HFF-Myc (cell line): Measurements from ENCODE around the gene MPDZ.

Source experiments
- DNase-seq: peaks from one replicate; pipeline ENCODE4 v3.0.0-alpha.2; 2011; ENCODE audit warnings: low read depth; ENCODE audit errors: extremely low read depth
- H3K4me3 ChIP-seq: replicated peaks from 2 replicates; pipeline ENCODE4 v1.5.1; 2011; ENCODE audit warnings: low read depth, mild to moderate bottlenecking, control low read depth, low read length
- TF ChIP-seq, protein P1 (sequence below): IDR thresholded peaks from 2 replicates; pipeline ENCODE4 v1.5.1; 2012; ENCODE audit warnings: mild to moderate bottlenecking, low read depth, low read length, control low read depth; ENCODE audit errors: missing control alignments

The MPDZ gene

DNA sequence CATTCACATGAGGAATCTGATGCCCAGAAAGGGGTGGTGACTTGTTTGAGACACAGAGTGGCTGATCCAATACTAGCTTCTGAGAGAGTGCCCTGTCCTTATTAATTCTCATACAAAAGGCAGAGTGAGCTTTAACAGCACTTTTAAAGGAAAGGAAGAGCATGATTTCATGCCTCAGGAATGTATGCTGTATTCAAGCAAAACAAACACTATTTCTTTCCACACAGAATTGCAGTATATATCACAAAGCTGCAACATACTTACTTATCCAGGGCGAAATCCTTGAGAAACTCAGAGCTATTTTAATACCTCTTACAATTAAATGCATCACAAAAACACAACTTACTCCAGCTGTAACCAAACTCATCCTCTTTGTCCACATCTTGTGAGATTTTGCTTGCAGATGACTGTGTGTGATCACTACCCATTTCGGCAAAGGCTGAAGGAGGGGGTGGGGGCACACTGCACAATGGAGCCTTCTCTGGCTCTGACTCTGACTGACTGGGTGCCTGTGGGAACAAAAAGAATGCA is 139.8 kb downstream of the MPDZ start:
- TF ChIP-seq, protein P1, sequence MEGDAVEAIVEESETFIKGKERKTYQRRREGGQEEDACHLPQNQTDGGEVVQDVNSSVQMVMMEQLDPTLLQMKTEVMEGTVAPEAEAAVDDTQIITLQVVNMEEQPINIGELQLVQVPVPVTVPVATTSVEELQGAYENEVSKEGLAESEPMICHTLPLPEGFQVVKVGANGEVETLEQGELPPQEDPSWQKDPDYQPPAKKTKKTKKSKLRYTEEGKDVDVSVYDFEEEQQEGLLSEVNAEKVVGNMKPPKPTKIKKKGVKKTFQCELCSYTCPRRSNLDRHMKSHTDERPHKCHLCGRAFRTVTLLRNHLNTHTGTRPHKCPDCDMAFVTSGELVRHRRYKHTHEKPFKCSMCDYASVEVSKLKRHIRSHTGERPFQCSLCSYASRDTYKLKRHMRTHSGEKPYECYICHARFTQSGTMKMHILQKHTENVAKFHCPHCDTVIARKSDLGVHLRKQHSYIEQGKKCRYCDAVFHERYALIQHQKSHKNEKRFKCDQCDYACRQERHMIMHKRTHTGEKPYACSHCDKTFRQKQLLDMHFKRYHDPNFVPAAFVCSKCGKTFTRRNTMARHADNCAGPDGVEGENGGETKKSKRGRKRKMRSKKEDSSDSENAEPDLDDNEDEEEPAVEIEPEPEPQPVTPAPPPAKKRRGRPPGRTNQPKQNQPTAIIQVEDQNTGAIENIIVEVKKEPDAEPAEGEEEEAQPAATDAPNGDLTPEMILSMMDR: no peak
- peak; percentile 61 for DNase-seq
- H3K4me3 ChIP-seq: no peak overlapping the region; the same call in 1 of the 2 replicates

DNA sequence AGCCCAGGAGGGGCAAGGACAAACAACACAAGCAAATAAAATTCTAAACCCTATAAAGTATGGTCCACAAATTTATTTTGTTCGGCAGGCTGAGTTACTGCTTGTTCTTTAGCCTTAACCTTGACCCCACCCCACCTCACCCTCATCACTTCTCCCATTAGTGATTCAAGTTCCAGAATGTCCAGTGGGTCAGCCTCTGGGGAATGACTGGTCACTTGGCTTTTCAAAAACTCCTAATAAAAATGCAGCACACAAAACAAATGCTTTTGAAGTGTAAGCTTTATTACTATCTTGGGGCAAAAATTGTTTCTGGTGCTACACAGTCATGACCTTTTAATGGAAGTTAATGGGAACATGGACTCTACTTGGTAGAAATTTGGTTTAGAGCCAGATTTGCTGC is 142.1 kb downstream of the MPDZ start:
- no peak for DNase-seq
- TF ChIP-seq, protein P1: no peak
- H3K4me3 ChIP-seq: no peak overlapping the region

DNA sequence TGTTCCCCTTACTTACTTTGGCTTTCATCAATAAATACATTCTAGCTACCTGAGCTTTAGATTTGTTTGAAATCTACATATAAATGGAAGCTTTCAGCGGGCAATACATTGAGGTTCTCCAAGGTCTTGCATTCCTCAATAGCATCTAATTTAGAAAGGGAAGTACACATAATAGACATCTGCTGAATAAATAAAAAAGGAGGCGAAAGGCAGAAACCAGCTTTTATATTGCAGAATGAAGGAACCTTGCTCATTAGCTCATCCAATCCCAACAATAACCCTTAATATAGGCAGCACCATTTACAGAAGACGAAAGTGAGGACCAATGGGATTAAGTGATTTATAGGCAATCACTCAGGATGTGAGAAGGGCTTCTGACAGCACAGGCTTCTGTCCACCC is 147.5 kb downstream of the MPDZ start:
- TF ChIP-seq, protein P1: no peak
- no peak overlapping the region for H3K4me3 ChIP-seq
- DNase-seq: no peak

DNA sequence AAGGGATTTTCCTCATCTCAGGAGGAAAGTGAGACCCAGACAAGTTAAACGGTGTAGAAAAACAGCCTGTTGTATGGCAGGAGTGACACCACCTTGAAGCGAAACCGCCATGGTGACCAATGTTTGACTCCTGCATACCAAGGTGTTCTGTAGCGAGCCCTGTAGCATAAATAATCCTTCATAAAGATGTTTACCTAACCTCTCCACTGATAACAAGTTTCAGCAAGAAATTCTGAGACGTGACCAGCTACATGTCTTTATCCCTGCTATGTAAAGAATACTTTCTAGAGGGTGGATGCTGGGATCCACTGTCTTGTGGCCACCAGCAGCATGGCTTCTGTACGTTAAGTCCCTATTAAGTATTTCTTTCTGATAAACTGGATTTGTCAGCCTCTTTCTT is 148.1 kb downstream of the MPDZ start:
- DNase-seq: no peak
- H3K4me3 ChIP-seq: no peak overlapping the region
- TF ChIP-seq, protein P1: no peak

DNA sequence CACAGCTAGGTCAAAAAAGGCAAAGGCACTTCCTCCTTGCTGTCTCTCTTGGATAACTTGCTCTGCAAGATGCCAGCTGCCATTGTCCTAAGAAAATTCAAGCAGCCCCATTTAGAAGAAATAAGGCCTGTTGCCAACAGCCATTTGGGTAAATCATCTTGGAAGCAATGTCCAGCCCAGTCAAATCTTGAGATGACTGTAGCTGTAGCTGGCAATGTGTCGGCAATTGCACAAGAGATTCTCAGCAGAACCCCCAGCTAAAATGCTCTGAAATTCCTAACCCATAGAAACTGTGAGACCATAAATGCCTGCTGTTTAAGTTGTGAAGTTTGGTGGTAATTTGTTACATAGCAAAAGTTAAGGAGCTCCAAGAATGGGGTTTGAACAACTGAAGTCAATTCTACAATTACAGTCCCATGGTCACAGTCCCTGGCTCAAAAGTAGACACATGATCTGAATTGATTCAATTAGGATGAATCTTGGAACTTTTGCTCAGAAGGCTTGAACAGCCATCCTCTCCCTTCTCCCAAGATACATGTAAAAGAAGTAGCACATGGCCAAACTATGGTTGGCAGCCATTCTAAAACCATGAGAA is 151.1 kb downstream of the MPDZ start:
- TF ChIP-seq, protein P1: no peak
- no peak for DNase-seq
- H3K4me3 ChIP-seq: no peak overlapping the region

DNA sequence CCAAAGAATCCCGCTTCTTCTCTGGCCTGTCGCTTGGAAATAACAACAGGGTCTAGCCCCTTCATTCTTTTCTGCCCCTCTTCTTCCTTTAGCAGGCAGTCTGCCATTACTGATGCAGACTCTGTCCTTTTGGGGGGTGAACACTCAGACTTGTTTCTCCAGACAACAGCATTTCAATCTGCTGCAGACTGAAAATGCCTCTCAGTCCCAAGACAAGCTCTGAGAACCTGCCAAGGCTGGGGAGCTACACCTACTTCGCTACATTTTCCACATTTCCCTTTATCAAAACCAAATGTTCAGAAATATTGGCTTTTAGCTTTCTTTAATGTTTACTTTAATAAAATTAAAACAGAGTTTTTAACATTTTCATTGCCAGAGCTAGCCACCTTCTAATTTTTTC is 152.4 kb downstream of the MPDZ start:
- TF ChIP-seq, protein P1: no peak
- no peak overlapping the region for H3K4me3 ChIP-seq
- DNase-seq: no peak

DNA sequence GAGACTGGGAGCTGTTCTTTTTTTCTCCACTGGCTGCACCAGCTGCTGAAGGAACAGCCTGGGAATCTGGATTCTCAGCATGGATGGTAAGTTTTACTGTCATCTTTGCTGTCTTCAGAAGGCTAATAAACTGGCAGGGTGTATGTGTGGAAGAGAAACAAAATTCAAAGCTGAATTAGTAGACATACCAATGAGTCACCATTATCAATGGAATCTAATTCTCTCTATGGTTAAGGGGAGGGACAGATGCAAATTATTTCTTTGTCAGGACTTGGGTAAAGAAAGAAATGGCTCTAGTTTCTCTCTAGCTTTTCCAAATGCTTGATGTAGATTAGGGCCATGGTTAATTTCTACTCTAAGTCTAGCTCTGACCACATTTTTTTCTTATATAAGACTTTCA is 154.2 kb downstream of the MPDZ start:
- TF ChIP-seq, protein P1: no peak
- no peak for DNase-seq
- H3K4me3 ChIP-seq: no peak overlapping the region
